ENCODE results near the gene LPCAT3. TPM values are rescaled to one million over a fixed set of nuclear protein-coding genes. Genes with fewer than 3 reads are reported as not detected.

LPCAT3 gene
- total and polyA plus RNA-seq, 2 of the 13 experiments (the other 11 are each of a cell fraction or from before 2014, with no cell fraction given) = 44.5 to 64.3 TPM

GRCh38 chr12:6937481-6938352, 80.6 kb downstream of the LPCAT3 start (continued):
- TF ChIP-seq ZFP62 (CRISPR knock-in tag; IDR thresholded peaks at IDR 0.05) (no peak), PRPF4 (IDR thresholded peaks at IDR 0.05; ENCODE audit: low read depth, low read length, poor library complexity, severe bottlenecking) (no peak), SMARCC2 (IDR thresholded peaks at IDR 0.05) (no peak), FLYWCH1 (CRISPR knock-in tag; IDR thresholded peaks at IDR 0.05) (no peak), SKIL (CRISPR knock-in tag; IDR thresholded peaks at IDR 0.05; ENCODE audit: borderline replicate concordance) (no peak), ARID3A (IDR thresholded peaks at IDR 0.05; ENCODE audit: low read depth, low read length) (no peak), MTF2 (CRISPR knock-in tag; IDR thresholded peaks at IDR 0.05; ENCODE audit: borderline replicate concordance) (no peak), SAP130 (CRISPR knock-in tag; IDR thresholded peaks at IDR 0.05; ENCODE audit: low read depth) (peak; percentile 94), RBAK (CRISPR knock-in tag; IDR thresholded peaks at IDR 0.05) (no peak), SMAD3 (CRISPR knock-in tag; IDR thresholded peaks at IDR 0.05) (peak; percentile 68; the same call in 1 of the 2 replicates), HNRNPLL (IDR thresholded peaks at IDR 0.05; ENCODE audit: low read depth, low read length, poor library complexity, severe bottlenecking) (peak; percentile 99), BORCS8-MEF2B (CRISPR knock-in tag; IDR thresholded peaks at IDR 0.05) (peak; percentile 87), MXD1 (CRISPR knock-in tag; IDR thresholded peaks at IDR 0.05) (peak; percentile 86), MIXL1 (CRISPR knock-in tag; IDR thresholded peaks at IDR 0.05) (peak; percentile 87), ZBTB44 (CRISPR knock-in tag; IDR thresholded peaks at IDR 0.05) (peak; percentile 68; the same call in 1 of the 2 replicates), GRHL1 (CRISPR knock-in tag; conservative IDR thresholded peaks at IDR 0.05) (no peak), PHF5A (CRISPR knock-in tag; IDR thresholded peaks at IDR 0.05; ENCODE audit: low read depth, unreplicated experiment) (peak; percentile 97), ATM (IDR thresholded peaks at IDR 0.05; ENCODE audit: borderline replicate concordance) (no peak), ZBTB39 (CRISPR knock-in tag; IDR thresholded peaks at IDR 0.05) (no peak)

Measured in HepG2 (cell line).